GM10266 (cell line): ENCODE results near the gene SLC35A2.

Source experiments
- DNase-seq: peaks from one replicate; pipeline ENCODE4 v3.0.0; 2012; ENCODE audit errors: extremely low spot score
- CTCF ChIP-seq: IDR thresholded peaks from 2 replicates; pipeline ENCODE4 v1.5.1; 2012; ENCODE audit warnings: mild to moderate bottlenecking, low read depth; ENCODE audit not compliant: control insufficient read depth, insufficient read depth; ENCODE audit errors: missing control alignments

Gene SLC35A2

GRCh38 chrX:48937054-48937907 lies 25.8 kb upstream of the SLC35A2 start:
- DNase-seq = peak; percentile 54
- peak; percentile 38 for TF ChIP-seq CTCF

GRCh38 chrX:48936429-48937053 lies 25.1 kb upstream of the SLC35A2 start:
- TF ChIP-seq CTCF = no peak
- no peak for DNase-seq

GRCh38 chrX:48935301-48935670 lies 23.8 kb upstream of the SLC35A2 start:
- DNase-seq = no peak
- no peak for TF ChIP-seq CTCF

- no peak for TF ChIP-seq CTCF
These were observed 23.3 kb upstream of the SLC35A2 start for GRCh38 chrX:48934581-48935300.

DNA sequence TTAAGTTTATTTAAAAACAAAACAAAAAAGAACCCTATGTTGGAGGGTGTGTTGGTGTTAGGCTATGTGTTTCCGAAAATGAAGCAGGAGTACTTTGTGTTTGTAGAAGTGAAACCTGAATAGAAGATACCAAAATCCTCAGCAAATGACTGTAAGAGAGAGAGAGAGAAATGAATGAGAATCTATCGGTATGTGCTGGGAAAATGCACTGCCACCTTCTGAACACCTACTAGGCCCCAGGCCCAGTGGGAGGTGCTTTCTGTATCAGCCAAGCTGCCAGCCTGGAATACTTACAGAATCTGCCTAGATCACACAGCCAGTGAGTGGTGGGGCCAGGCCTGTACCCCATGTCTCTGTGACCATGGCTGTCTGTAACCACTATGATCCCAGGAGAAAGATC lies 22.3 kb upstream of the SLC35A2 start:
- no peak for DNase-seq
- TF ChIP-seq CTCF = no peak

More at GRCh38 chrX:48934581-48935300, 23.3 kb upstream of the SLC35A2 start:
- DNase-seq = no peak

DNA sequence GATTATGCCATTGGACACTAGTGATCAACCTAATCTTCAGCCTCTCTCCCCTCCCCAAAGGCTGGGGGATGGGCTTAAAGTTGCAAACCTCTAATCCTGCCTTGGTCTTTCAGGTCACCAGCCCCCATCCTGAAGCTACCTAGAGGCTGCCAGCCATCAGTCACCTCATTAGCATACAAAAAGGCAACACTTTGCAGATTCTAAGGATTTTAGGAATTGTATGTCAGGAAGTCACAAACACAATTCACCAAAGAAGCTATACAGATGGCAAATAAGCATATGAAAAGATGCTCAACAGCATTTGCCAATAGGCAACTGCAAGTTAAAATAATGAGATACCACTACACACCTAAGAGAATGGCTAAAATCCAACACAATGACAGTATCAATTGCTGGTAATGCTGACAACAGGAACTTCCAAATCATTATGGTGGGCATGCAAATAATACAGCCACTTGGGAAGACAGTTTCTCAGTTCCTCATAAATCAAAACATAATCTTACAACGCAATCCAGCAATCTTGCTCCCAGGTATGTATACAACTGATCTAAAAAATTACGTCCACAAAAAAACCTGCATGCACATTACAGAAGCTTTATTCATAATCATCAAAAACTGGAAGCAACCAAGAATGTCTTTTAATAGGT lies 16.4 kb upstream of the SLC35A2 start:
- TF ChIP-seq CTCF = no peak
- DNase-seq = no peak
